Stimulated activated CD4-positive, alpha-beta T cell treated with anti-CD3 and anti-CD28 coated beads, Interleukin-15, amount 100 ng/mL, for 1 hour (primary cell): ENCODE data around the gene HS3ST6.
"Not testable (repeated sequence)": the region's sequence is repeated elsewhere in the genome, so short reads cannot be mapped to it uniquely, and the experiment has no call there.

Experiments
- DNase-seq, 2 donors: peaks; one replicate each; pipeline ENCODE4 v3.0.0-alpha.2; 2020; ENCODE audit warnings: low read depth in 1 of 2, low spot score in 1 of 2

Gene HS3ST6

DNA sequence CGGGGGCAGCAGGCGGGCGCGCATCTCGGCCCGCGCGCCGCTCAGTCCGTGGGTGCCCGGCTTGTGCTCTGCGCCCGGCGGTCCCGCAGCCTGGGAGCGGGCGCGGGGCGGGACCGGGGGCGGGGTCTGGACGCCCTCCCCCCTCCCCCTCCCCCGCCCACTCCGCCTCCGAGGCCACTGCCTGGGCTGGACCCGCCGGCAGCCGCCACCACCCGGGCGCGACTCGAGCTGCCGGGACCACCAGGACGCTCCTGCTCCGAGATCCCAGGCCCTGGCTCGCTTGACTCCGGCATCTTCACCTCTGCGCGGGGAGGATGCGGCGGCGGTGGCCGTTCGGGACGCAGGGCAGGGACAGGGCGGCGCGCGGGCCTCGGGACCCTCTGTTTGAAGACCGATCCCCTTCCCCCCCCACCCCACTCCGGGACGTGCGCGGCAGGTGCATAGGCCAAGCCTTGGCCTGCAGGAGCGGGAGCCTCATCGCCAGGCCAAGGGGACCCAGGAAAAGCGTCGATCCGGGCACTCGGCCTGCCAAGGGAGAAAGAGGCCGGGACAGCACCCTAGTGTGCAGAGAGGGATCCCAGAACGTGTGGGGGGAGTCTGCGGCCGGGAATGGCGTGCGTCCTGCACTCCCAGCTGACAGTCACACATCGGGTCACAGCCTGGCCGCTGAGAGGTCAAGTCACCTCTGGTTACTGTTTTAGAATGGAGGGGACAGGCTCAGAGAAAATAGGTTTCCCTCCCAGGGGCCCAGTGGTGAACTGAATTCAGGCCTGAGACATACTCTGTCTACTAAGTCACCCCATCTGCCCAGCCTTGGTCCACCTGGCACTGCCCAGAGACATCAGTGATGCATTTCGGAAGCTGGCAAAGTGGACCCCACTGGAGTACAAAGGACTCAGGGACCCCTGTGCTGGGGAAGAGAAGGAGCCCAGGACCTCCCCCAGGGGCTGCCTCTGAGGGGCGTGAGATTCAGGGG, at the start of gene HS3ST6:
Gene HS3ST6, minus strand, starts transcription at position 65 of the 976 bp plus-strand sequence. CDS start 92 bp downstream, outside the sequence.
- DNase-seq, result no peak

DNA sequence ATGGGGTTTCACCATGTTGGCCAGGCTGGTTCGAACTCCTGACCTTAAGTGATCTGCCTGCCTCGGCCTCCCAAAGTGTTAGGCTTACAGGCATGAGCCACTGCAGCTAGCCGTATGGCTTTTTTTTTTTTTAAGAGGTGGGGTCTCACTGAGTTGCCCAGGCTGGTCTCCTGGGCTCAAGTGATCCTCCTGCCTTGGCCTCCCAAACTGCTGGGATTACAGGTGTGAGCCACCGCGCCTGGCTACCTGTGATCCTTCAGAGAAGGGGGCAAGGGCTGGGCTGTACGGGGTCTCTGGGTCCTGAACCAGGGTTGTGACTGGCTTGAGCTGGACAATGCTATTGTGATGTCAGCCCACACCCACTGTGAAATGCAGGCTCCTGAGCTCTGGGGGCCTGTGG, 48.2 kb upstream of the HS3ST6 start, which contains the start of gene RNF151:
Gene RNF151, plus strand, starts transcription at position 397 of the 400 bp plus-strand sequence. CDS start 26 bp downstream, outside the sequence.
- DNase-seq, result no peak

DNA sequence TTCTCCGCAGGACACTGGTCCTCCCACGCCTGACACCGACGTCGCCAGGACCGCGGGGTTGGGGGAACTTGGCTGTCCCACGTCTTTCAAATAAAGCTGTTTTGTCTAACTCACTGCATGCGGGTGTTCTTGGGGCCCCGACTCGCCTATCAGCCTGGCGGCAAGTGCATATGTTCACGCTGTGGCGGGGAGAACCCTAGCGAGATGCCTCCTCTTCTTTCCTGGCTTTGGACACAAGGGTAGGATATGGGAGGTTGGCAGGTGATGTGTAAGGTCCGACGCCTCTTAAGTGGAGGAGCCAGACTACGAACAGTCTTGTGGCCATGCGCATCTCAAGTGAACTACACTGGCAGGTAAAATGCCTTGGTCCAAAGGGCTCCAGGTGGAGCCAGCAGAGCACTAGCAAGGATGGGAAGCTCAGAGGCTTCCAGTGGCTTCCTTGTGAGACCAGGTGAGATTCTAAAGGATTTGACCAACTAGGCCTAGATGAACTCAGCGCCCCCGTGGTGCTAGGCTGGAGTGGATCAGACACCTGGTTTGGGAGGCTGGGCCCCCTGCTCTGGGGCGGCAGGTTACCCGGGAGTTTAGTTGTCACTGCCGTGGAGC, 47.3 kb upstream of the HS3ST6 start:
- no peak for DNase-seq

DNA sequence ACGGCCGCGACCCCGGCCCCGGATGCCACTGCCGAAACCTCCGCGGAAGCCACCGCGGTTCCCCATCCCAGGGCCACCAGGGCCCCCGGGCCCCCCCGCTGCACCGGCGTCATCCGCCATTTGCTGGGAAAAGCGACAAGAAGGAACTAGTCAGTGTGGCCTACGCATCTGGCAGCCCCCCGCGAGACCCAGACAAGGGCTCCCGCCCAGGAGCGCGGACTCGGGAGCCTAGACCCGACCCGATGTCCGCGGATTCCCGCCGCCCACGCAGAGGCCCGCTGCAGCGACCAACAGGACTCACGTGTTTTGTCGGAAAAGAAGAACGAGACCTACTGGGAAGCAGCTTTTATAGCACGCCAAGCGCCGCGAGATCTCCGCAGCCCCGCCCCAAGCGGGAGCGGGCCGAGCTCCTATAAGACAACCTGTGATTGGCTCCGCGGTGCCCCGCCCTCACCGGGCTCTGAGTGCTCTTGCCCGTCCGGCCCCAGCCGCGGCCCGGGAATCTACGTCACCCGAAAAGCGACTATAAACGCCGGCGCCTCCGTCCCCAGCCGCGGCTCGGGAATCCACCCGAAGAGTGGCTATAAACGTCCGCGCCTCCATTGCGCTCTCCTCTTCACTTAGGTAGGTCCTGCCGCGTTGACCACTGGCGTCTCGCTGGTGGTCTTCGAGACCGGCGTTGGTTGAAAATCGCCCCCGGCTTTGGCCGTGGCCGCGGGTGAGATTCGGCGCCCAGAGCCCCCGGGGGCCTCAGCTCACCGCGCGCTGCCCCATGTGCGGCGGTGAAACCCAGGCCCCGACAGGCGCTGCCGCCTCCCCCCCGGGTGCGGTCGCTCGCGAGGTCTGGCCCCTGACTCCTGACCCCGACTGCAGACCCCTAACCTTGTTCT, 46.5 kb upstream of the HS3ST6 start, which contains the start of gene RPS2:
Gene RPS2, minus strand, starts transcription at position 321 of the 890 bp plus-strand sequence. Its CDS starts 201 bp downstream, at position 120.
- DNase-seq, result peak; percentile 96 to 99

DNA sequence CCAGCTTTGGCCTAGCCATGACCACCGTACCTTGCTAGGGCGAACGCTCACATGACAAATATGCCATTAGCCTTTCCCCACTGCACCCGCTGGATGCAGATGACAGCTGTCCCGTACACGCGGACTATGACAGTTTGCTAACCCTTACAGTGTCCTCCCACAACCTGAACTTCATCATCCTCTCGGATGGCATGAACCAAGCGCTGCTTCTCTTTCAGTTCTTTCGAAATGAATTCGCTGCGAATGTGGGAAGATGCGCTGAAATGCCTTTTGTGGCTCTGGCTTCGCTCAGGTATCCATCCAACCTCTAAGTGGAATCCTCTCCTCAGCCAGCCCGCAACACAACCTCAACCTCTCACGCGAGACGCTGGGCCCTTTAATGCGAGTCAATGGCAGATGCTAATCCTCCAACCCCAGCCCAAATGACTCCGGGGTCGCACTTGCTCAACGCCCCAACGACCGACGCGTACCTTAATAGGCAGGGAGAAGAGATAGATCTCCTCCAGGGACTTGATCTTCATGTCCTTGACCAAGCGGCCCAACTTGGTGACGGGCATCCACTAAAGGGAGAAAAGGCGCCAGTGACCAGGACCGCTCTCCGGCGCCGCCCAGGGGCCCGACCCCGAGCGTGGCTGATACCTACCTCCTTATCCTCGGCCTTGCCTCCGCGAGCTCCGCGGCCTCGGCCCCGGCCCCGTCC, 45.7 kb upstream of the HS3ST6 start:
- DNase-seq, result no peak

DNA sequence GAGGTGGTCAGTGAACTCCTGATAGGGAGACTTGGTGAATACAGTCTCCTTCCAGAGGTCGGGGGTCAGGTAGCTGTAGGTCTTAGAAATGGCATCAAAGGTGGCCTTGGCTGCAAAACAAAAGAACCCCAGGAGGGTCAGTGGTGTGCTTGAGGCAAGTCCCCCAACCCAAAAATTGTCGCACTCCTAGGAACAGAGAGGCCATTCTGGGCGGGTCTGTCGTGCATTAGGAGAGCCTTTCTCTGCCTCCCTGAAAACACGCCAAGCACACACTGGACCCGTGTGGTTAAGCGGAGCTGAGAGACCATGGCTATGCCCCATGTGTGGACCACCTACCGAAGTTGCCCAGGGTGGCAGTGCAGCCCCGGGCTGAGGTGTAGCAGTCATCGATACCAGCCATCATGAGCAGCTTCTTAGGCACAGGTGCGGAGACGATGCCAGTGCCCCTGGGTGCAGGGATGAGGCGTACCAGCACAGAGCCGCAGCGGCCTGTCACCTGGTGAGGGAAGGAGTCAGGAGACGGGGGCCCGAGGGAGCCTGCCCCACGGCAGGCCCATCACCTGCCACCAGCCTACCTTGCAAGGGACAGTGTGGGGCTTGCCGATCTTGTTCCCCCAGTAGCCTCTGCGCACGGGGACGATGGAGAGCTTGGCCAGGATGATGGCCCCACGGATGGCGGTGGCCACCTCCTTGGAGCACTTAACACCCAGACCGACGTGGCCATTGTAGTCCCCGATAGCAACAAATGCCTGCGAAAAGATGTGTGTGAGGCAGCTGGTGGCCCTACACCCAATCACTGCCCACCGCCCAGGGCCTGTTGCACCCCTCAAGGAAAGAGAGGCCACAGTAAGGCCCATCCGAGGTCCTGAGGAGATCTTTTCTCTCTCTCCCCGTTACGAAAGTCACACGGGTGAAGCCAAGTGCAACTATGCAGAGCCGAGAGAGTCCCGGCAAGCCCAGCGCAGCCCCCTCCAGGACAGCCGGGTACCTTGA, 44.2 kb upstream of the HS3ST6 start:
- DNase-seq, result not testable (repeated sequence)

DNA sequence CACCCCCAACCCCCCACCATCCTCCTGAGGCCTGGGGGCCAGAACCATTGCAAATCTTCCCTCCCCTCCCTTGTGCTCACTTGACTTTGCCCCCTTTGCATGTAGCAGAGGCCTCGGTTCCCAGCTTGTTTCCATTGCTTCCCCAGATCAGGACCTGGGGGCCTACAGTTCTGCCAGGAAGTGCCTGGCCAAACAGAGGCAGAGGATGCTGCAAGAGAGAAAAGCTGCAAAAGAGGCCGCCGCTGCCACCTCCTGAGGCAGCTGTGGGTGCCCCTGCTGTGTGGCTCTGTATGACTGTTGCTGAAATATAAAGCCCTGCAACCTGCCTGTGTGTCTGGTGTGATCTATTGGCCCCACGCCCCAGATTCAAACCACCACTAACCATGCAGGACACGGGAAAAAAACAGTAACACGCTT, 43.4 kb upstream of the HS3ST6 start:
- no peak for DNase-seq

DNA sequence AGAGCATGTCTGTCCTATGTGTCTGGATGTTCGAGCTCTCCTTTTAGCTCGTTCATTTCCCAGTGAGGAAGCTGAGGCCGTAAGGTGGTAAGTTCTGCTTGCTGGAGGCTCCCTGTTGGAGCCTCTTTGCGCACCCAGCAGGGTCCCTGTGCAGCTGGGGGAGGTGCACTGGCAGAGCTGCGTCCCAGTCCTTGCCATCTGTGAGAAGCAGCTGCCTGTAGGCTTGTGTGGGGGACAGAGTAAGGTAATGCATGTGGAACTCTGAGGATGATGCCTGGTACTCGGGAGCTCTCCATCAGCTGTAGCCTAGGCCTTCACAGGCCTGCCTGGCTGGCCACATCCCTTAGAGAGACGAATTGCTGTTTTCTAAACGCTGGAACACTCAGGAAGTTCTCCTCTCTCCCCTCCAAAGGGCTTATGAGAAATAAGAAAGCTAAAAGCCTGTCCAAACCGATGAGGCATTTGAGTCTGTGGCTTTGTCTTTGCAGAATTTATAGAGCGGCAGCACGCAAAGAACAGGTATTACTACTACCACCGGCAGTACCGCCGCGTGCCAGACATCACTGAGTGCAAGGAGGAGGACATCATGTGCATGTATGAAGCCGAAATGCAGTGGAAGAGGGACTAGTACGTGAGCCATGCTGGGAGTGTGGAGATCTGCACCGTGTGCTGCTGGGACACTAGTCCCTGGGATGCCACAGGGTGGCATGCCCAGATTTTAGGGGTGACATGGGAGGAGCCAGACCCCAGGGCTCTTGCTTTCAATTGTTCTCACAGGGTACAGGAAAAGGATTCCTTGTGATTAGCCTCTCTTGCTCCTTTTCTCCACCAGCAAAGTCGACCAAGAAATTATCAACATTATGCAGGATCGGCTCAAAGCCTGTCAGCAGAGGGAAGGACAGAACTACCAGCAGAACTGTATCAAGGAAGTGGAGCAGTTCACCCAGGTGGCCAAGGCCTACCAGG, 42.7 kb upstream of the HS3ST6 start:
- no peak for DNase-seq

DNA sequence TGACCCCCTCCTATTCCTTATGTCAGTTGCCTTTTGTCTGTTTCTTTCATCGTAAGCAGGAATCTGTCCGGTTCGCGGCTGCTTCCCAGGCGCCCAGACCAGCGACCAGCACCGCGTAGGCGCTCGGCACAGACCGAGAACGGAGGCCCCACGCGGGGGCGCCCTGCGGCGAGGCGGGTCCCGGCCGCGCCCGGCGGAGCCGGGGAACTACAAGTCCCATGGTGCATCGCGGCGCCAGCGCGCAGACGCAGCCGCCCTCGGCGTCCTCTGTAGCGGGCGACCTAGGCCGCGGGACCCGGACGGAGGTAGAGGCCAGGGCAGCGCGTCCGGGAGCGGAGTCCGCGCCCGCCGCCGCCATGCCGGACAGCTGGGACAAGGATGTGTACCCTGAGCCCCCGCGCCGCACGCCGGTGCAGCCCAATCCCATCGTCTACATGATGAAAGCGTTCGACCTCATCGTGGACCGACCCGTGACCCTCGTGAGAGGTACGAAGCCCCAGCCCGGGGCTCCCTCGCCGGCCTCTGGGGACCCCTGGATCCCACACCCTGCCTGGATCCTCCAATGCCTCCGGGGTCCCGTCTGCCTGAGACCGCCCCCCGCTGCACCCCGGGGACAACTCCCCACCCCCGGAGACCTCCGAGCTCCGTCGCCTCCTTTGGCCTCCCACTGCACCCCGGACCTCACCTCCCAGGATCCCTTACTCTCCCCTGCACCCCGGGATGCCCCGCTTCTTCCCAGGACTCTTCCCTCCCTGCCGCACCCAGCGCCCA, 41.2 kb upstream of the HS3ST6 start, which contains the start of gene NDUFB10:
Gene NDUFB10, plus strand, starts transcription at position 270 of the 771 bp plus-strand sequence. Its CDS starts 87 bp downstream, at position 357.
- DNase-seq, result peak; percentile 86 to 93

DNA sequence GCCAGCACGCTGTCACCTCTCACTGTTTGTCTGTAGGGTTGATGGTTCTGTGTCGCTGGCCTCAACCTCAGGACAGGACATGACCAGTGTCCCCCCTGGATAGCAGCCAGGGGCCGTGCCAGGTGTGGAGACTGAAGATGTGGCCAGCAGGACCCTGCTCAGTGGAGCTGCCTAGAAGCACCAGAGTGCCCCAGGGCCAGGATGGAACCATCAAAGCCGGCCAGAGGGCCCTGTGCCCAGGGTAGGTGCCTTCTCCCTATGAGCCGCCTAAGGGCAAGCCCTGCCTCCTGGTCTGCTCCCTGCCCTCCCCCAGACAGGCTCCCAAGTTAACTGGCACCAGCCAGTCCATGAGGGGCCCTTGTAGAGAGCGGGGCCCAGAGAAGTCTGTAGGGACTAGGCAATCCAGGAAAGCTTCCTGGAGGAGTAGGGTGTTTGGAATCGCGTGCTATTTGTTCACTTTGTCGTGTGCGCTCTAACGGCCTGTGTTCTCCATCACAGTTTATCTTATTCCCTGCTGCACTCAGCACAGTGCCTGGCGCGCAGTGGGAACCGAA, 40.6 kb upstream of the HS3ST6 start:
- DNase-seq, result no peak

DNA sequence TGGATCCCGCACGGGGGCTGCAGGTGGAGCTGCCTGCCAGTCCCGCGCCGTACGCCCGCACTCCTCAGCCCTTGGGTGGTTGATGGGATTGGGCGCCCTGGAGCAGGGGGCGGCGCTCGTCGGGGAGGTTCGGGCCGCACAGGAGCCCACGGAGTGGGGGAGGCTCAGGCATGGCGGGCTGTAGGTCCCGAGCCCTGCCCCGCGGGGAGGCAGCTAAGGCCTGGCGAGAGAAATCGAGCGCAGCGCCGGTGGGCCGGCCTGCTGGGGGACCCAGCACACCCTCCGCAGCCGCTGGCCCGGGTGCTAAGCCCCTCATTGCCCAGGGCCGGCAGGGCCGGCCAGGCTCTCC, 39.9 kb upstream of the HS3ST6 start:
- DNase-seq, result not testable (repeated sequence)

DNA sequence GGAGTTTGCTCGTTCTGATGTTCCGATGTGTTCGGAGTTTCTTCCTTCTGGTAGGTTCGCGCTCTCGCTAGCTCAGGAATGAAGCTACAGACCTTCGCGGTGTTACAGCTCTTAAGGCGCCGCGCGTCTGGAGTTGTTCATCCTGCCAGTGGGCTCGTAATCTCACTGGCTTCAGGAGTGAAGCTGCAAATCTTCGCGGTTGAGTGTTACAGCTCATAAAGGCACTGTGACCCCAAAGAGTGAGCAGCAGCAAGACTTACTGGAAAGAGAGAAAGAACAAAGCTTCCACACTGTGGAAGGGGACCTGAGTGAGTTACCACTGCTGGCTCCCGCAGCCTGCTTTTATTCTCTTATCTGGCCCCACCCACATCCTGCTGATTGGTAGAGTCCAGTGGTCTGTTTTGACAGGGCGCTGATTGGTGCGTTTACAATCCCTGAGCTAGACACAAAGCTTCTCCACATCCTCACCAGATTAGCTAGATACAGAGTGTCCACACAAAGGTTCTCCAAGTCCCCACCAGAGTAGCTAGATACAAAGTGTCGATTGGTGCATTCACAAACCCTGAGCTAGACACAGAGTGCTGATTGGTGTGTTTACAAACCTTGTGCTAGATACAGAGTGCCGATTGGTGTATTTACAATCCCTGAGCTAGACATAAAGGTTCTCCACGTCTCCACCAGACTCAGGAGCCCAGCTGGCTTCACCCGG, 39.4 kb upstream of the HS3ST6 start:
- DNase-seq, result not testable (repeated sequence)

DNA sequence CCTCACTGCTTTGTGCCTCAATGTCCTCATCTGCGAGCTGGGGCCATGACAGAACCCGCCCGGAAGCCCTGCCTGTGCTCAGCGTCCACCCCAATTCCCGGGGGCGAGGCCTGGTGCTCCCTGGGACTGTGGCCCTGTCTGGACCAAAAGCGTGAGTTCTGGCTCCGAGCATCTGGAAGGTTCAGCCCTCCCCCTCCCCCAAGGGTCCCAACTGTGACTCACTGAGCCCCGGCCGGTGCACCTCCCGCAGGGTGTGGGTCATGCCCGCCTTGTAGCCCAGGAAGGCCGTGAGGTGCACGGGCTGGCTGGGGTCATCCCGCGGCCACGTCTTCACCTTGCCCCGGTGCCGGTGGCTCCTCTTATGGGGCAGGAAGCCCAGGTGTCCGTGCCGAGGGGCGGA, 35.5 kb upstream of the HS3ST6 start:
- no peak for DNase-seq

DNA sequence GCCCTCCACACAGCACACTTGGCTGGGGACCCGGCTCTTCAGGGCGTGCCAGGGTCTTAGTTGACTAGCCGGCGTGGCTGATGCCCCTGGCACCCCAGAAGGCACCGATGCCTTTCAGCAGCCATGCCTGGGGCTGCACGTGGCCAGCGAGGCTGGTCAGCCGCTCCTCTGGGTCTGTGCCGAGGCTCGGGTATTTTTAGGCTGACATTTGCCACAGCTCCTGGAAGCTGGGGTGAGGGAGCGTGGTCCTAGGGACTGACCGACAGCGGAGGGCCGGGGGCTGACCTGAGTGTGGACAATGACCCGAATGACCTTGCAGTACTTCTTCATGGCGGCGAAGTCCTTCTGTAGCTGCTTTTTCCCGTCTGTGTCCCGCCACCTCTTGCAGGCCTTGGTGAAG, 32.3 kb upstream of the HS3ST6 start:
- no peak for DNase-seq

DNA sequence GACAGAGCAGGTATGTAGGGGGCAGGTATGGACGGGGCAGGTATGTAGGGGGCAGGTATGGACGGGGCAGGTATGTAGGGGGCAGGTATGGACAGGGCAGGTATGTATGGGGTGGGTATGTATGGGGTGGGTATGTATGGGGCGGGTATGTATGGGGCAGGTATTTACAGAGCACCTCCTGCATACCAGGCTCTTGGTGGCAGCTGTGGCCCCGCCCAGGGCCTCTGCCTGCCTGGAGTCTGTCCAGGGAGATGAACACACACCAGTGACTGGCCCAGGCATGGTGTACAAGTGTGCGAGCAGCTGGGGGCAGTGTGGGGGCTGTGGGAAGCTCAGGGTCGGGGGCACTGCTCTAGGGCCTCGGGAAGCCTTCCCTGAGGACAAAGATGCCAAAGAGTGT, 31.8 kb upstream of the HS3ST6 start:
- DNase-seq, result no peak

DNA sequence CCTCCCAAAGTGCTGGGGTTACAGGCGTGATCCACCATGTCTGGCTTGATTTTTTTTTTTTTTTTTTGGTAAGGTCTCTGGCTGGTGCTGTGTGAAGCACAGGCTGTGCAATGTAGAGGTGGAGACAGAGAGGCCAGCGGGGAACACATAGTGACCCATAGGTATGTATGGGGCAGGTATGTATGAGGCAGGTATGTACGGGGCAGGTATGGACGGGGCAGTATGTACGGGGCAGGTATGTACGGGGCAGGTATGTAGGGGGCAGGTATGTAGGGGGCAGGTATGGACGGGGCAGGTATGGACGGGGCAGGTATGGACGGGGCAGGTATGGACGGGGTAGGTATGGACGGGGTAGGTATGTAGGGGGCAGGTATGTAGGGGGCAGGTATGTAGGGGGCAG, 31.3 kb upstream of the HS3ST6 start:
- no peak for DNase-seq

DNA sequence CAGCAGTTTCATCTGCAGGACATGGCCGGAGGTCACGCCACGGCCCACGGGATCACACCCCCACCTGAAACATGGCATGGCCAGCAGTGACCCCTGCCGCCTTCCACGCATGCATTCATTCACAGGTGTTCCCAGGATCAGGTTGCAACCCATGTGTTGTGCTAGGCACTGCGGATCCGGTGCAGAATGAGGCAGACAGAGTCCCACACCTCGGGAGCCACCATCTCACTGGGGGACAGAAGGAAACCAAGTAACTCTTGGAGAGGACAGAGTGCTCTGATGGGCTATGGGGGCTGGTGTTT, 29.1 kb upstream of the HS3ST6 start:
- no peak for DNase-seq
